Stomach (tissue), 4 donors: ENCODE data around the gene MAPK8IP3.

Experiments used
- CTCF ChIP-seq, 7 experiments: fragments of 450-650 bp in 4 of 7; fragments of 200-600 bp in 3 of 7; sonication (generic) in 3 of 7; IDR thresholded peaks; one replicate each; pipeline ENCODE4 v1.5.1; 2016 to 2019; ENCODE audit warnings: antibody characterized with exemption in 7 of 7, control low read depth in 2 of 7, mild to moderate bottlenecking in 1 of 7
- POLR2A ChIP-seq, 4 donors: fragments of 450-650 bp; IDR thresholded peaks; one replicate each; pipeline ENCODE4 v1.6.1; 2016; ENCODE audit warnings: antibody characterized with exemption in 4 of 4, control low read depth in 2 of 4, mild to moderate bottlenecking in 1 of 4, moderate library complexity in 1 of 4

- TF ChIP-seq POLR2A (IDR thresholded peaks at IDR 0.05), result no peak
- TF ChIP-seq CTCF (IDR thresholded peaks at IDR 0.05), result no peak
Observed at GRCh38 chr16:1776672-1776955, 70.6 kb downstream of the MAPK8IP3 start.
